ENCODE data around the gene MYBPC3. TPM values are rescaled to one million over a fixed set of nuclear protein-coding genes. Genes with fewer than 3 reads are reported as not detected.

The MYBPC3 gene
- polyA plus RNA-seq, 3 donors: 0.03 to 7.8 TPM; not detected in 1

GRCh38 chr11:47395223-47396048 lies 42.9 kb upstream of the MYBPC3 start:
- peaks cover 66% of the 10 kb centered on the region for H3K4me1 Mint-ChIP-seq
- DNase-seq: peak in 2 of 3 donors; percentile 45 to 67
- H3K27ac ChIP-seq (ENCODE audit: low read depth in 1 of 2, low read length in 2 of 2): peak overlapping the region; percentile 98 to 100
- H3K79me2 ChIP-seq (ENCODE audit: insufficient read depth, low read length): peaks cover 61% of the 10 kb centered on the region
- H3K9me3 Mint-ChIP-seq: peaks cover 0 to 2% (median 0%) of the 10 kb centered on the region in 7 donors
- no peaks in the 10 kb centered on the region for H4K20me1 ChIP-seq (ENCODE audit: insufficient read depth, low read length)
- H2AFZ ChIP-seq (ENCODE audit: insufficient read depth, low read depth, low read length, poor library complexity, severe bottlenecking): no peak overlapping the region
- H3K27me3 Mint-ChIP-seq (ENCODE audit: low read depth in 3 of 3): no peaks in the 10 kb centered on the region
- H3K27me3 ChIP-seq (ENCODE audit: control insufficient read depth in 2 of 2, insufficient read depth in 2 of 2, low read length in 2 of 2): no peaks in the 10 kb centered on the region
- 2% methylated on average over 19 of the region's 25 CpGs for WGBS (ENCODE audit: insufficient coverage)
- H3K4me3 ChIP-seq (replicated peaks in 1 of 3; ENCODE audit: low read depth in 2 of 3, low read length in 3 of 3): peak overlapping the region; percentile 26 to 65 (median 51)
- no peaks in the 10 kb centered on the region for H3K9me3 ChIP-seq (replicated peaks in 1 of 2; ENCODE audit: control insufficient read depth in 1 of 2, insufficient read depth in 1 of 2, low read length in 2 of 2)
- H3K27ac Mint-ChIP-seq: peak overlapping the region; percentile 99 to 100 (median 100)
- H3K36me3 ChIP-seq (replicated peaks in 1 of 2; ENCODE audit: control insufficient read depth in 1 of 2, insufficient read depth in 2 of 2, low read length in 2 of 2): no peaks in the 10 kb centered on the region
- TF ChIP-seq CTCF (IDR thresholded peaks at IDR 0.05): no peak
- H3K4me2 ChIP-seq (replicated peaks; ENCODE audit: extremely low read depth, low read length, poor library complexity, severe bottlenecking): peak overlapping the region; percentile 79
- intact Hi-C loops (cut with micrococcal nuclease): no loop called here
- H3K4me1 ChIP-seq (ENCODE audit: control insufficient read depth in 1 of 2, insufficient read depth in 2 of 2, low read length in 2 of 2): peaks cover 73 to 80% of the 10 kb centered on the region in 2 donors
- H3K36me3 Mint-ChIP-seq: peaks cover 6 to 32% of the 10 kb centered on the region in 2 donors
- H3K9ac ChIP-seq (ENCODE audit: insufficient read depth, low read length, poor library complexity, severe bottlenecking): peak overlapping the region; percentile 99
- peak overlapping the region; percentile 80 to 94 for H3K4me3 Mint-ChIP-seq

GRCh38 chr11:47394322-47395222 lies 42.1 kb upstream of the MYBPC3 start:
- Histone ChIP-seq H3K4me2 (replicated peaks; ENCODE audit: extremely low read depth, low read length, poor library complexity, severe bottlenecking) (peak overlapping the region; percentile 79), H3K4me1 (ENCODE audit: control insufficient read depth in 1 of 2, insufficient read depth in 2 of 2, low read length in 2 of 2) (peaks cover 74 to 81% of the 10 kb centered on the region in 2 donors), H3K9me3 (replicated peaks in 1 of 2; ENCODE audit: control insufficient read depth in 1 of 2, insufficient read depth in 1 of 2, low read length in 2 of 2) (no peaks in the 10 kb centered on the region), H2AFZ (ENCODE audit: insufficient read depth, low read depth, low read length, poor library complexity, severe bottlenecking) (no peak overlapping the region), H3K9ac (ENCODE audit: insufficient read depth, low read length, poor library complexity, severe bottlenecking) (peak overlapping the region; percentile 99), H3K36me3 (replicated peaks in 1 of 2; ENCODE audit: control insufficient read depth in 1 of 2, insufficient read depth in 2 of 2, low read length in 2 of 2) (no peaks in the 10 kb centered on the region), H3K4me3 (replicated peaks in 1 of 3; ENCODE audit: low read depth in 2 of 3, low read length in 3 of 3) (peak overlapping the region; percentile 26 to 65 (median 51)), H3K27ac (ENCODE audit: low read depth in 1 of 2, low read length in 2 of 2) (peak overlapping the region; percentile 98 to 100), H4K20me1 (ENCODE audit: insufficient read depth, low read length) (no peaks in the 10 kb centered on the region), H3K79me2 (ENCODE audit: insufficient read depth, low read length) (peaks cover 66% of the 10 kb centered on the region), H3K27me3 (ENCODE audit: control insufficient read depth in 2 of 2, insufficient read depth in 2 of 2, low read length in 2 of 2) (no peaks in the 10 kb centered on the region)
- intact Hi-C loops (cut with micrococcal nuclease): no loop called here
- Mint-ChIP-seq H3K36me3 (peaks cover 12 to 41% of the 10 kb centered on the region in 2 donors), H3K9me3 (peaks cover 0 to 2% (median 0%) of the 10 kb centered on the region in 7 donors), H3K4me1 (peaks cover 70% of the 10 kb centered on the region), H3K27me3 (ENCODE audit: low read depth in 3 of 3) (no peaks in the 10 kb centered on the region), H3K4me3 (peak overlapping the region; percentile 80 to 94), H3K27ac (peak overlapping the region; percentile 99 to 100 (median 100))
- no peak for TF ChIP-seq CTCF (IDR thresholded peaks at IDR 0.05)
- WGBS (ENCODE audit: insufficient coverage): 2% methylated on average over 31 of the region's 39 CpGs
- DNase-seq: peak; percentile 95 to 97 (median 95)

Measured in CD14-positive monocyte (primary cell).